Osteocyte (in vitro differentiated cells): ENCODE data around the gene WDR48. TPM values are rescaled to one million over a fixed set of nuclear protein-coding genes. Genes with fewer than 3 reads are reported as not detected.

ENCODE experiments used
- DNase-seq: peaks from one replicate; pipeline ENCODE4 v3.0.0; 2021; ENCODE audit warnings: mixed read lengths; ENCODE audit not compliant: unreplicated experiment; ENCODE audit errors: extremely low spot score
- H3K27ac Mint-ChIP-seq: one replicate; pipeline ENCODE4 v1.8.0; 2021; ENCODE audit warnings: mild to moderate bottlenecking, mixed read lengths; ENCODE audit not compliant: unreplicated experiment
- H3K27me3 Mint-ChIP-seq: one replicate; pipeline ENCODE4 v1.8.0; 2021; ENCODE audit warnings: mixed read lengths; ENCODE audit not compliant: unreplicated experiment
- H3K36me3 Mint-ChIP-seq: one replicate; pipeline ENCODE4 v1.8.0; 2021; ENCODE audit warnings: mixed read lengths; ENCODE audit not compliant: unreplicated experiment
- H3K4me1 Mint-ChIP-seq: one replicate; pipeline ENCODE4 v1.8.0; 2021; ENCODE audit warnings: mixed read lengths; ENCODE audit not compliant: unreplicated experiment
- H3K4me3 Mint-ChIP-seq: one replicate; pipeline ENCODE4 v1.8.0; 2021; ENCODE audit warnings: mild to moderate bottlenecking, moderate library complexity, mixed read lengths; ENCODE audit not compliant: unreplicated experiment
- H3K9me3 Mint-ChIP-seq: one replicate; pipeline ENCODE4 v1.8.0; 2021; ENCODE audit warnings: mixed read lengths; ENCODE audit not compliant: unreplicated experiment
- total RNA-seq: library from RNA; stranded (reverse); gene quantifications from 2 replicates; pipeline ENCODE4 v1.2.1, GENCODE V29; 2021
- TF ChIP-seq, protein P1 (sequence below): fragments of 200-600 bp; sonication (generic); IDR thresholded peaks from 2 replicates; pipeline ENCODE4 v1.5.0; 2021; ENCODE audit warnings: antibody characterized with exemption, mild to moderate bottlenecking, moderate library complexity

Gene WDR48
- total RNA-seq, 1 donor from 2014 or later: 45.4 TPM

DNA sequence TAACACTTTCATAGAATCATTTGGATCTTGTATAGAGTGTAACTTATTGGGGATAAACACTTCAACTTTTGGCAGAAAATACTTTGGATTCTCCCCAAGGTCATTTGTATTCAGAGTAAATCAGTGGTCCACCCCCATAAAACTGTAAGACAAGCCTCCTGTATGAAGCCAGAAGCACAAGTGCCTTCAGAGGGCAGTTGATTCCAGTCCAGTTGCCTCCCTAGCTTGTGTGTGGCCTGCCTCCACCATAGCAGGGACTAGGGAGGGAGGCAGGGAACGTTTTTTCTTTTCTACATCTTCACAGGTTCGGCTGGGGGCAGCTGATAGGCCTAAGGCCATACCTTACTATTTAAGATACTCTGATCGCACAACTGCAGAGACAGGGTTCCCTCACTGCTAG, 44.0 kb downstream of the WDR48 start:
- peak; percentile 40 for DNase-seq
- peaks cover 38% of the 10 kb centered on the region for H3K36me3 Mint-ChIP-seq
- TF ChIP-seq, protein P1, sequence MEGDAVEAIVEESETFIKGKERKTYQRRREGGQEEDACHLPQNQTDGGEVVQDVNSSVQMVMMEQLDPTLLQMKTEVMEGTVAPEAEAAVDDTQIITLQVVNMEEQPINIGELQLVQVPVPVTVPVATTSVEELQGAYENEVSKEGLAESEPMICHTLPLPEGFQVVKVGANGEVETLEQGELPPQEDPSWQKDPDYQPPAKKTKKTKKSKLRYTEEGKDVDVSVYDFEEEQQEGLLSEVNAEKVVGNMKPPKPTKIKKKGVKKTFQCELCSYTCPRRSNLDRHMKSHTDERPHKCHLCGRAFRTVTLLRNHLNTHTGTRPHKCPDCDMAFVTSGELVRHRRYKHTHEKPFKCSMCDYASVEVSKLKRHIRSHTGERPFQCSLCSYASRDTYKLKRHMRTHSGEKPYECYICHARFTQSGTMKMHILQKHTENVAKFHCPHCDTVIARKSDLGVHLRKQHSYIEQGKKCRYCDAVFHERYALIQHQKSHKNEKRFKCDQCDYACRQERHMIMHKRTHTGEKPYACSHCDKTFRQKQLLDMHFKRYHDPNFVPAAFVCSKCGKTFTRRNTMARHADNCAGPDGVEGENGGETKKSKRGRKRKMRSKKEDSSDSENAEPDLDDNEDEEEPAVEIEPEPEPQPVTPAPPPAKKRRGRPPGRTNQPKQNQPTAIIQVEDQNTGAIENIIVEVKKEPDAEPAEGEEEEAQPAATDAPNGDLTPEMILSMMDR: no peak
- no peaks in the 10 kb centered on the region for H3K27me3 Mint-ChIP-seq
- peak overlapping the region; percentile 47 for H3K27ac Mint-ChIP-seq
- no peak overlapping the region for H3K4me3 Mint-ChIP-seq
- H3K9me3 Mint-ChIP-seq: no peaks in the 10 kb centered on the region
- peaks cover 15% of the 10 kb centered on the region for H3K4me1 Mint-ChIP-seq

DNA sequence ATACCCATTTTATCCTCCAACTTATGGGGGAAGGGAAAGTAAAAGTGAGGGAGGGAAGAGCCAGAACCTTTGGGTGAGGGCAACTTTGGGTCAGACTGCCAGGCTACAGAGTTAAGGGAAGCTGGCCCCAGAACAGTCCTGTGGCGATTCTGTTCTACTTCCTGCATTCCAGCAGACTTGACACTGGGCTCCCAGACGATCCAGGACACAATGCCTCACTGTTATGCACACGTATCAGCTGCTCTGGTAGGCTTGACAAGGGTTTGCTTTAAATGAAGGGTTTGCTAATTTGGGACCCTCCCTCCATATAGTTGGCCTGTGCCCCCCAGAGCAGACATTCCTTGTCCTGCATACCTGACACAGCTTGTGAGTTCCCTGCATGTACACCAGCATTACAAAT, 45.0 kb downstream of the WDR48 start:
- Mint-ChIP-seq H3K27me3 (no peaks in the 10 kb centered on the region), H3K4me3 (no peak overlapping the region), H3K36me3 (peaks cover 34% of the 10 kb centered on the region), H3K9me3 (no peaks in the 10 kb centered on the region), H3K4me1 (peaks cover 17% of the 10 kb centered on the region), H3K27ac (peak overlapping the region; percentile 80)
- TF ChIP-seq, protein P1: no peak
- DNase-seq: peak; percentile 34

DNA sequence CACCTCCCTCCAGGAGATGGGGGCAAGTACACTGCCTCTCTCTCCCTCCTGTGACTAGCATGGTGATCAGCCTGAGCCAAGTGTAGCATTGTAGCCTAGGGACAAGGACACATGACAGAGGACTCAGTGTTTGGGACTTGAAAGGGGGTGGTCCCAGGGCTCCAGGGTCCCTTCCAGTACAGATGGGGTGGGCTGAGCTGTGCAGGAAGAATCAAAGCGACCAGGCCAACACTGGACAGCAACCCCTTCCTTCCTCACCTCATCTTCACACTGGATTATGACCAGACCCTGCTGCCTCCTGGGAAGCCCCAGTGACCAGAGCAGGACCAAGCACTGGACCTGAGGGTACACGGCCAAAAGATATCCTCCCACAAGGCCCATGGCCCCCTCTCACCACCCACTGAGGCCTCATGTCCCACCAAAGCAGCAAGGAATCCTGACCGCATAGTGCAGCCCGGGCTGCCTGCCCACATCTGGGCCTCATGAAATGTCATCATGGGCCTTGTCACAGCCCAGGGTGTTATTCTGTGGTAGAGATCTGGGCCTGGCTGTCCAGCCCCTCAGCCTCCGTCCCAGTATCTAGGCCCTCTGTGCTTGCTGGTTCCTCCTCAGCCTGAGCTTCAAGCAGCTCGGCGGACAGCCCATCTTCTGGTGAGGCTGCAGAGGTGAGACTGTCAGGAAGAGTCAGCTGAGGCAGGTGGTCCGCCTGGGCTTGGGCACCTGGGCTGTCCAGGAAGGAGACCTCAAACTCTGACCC, 46.1 kb downstream of the WDR48 start:
- Mint-ChIP-seq H3K27ac (peak overlapping the region; percentile 38), H3K4me3 (no peak overlapping the region), H3K36me3 (peaks cover 27% of the 10 kb centered on the region), H3K9me3 (no peaks in the 10 kb centered on the region), H3K4me1 (peaks cover 19% of the 10 kb centered on the region), H3K27me3 (no peaks in the 10 kb centered on the region)
- TF ChIP-seq, protein P1: no peak
- DNase-seq: peak; percentile 73

DNA sequence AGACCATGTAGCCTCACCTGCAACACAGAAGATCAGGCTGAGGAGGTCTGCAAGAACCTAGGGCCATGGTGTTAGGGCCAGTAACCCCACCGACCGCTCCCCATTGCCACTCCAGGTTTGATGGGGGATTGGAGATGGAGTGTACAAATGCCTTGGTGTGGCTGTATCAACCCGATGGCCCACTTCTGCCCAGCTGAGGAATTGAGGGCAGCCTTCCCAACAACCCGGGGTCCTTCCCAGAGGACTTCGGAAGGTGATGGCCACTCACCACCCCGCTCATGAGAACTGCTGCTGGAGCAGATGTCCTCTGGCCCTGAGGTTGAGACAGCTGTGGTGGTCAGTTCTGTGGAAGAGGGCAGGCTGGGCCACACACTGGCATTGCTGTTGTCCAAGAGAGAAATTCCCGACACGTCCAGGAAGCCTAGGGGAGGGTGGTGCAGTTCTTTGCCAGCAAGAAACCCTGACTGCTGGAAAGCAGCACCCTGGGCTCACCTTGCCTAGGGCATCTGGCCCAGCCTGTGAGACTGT, 46.7 kb downstream of the WDR48 start:
- Mint-ChIP-seq H3K9me3 (no peaks in the 10 kb centered on the region), H3K4me3 (no peak overlapping the region), H3K36me3 (peaks cover 27% of the 10 kb centered on the region), H3K27ac (no peak overlapping the region), H3K4me1 (peaks cover 24% of the 10 kb centered on the region), H3K27me3 (no peaks in the 10 kb centered on the region)
- DNase-seq: peak; percentile 64
- TF ChIP-seq, protein P1: no peak

DNA sequence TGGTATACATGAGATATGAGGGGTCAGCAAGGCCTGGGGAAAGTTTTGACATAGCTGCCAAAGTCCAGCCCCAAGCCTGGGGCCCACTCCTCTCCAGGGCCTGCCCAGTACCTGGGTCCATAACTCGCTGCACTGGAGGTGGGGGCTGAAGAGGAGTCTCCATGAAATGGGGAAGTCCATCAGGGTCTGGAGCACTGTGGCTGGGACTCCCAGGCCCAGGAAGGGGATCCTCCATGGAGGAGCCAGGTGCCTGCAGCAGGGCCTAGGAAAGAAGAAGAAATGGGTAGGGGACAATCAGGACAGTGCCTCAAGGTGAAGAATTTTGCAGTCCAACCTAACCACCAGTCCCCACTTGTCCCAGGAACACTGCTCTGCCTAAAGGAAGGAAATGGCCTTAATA, 47.4 kb downstream of the WDR48 start:
- no peak overlapping the region for H3K27ac Mint-ChIP-seq
- H3K36me3 Mint-ChIP-seq: peaks cover 20% of the 10 kb centered on the region
- no peaks in the 10 kb centered on the region for H3K9me3 Mint-ChIP-seq
- no peak overlapping the region for H3K4me3 Mint-ChIP-seq
- TF ChIP-seq, protein P1: no peak
- H3K27me3 Mint-ChIP-seq: no peaks in the 10 kb centered on the region
- H3K4me1 Mint-ChIP-seq: peaks cover 27% of the 10 kb centered on the region
- peak; percentile 72 for DNase-seq
